HepG2 (cell line): ENCODE data around the gene GHRL. TPM values are rescaled to one million over a fixed set of nuclear protein-coding genes. Genes with fewer than 3 reads are reported as not detected.
A peak's percentile ranks its signal among the peaks of the same experiment; 100 is the strongest.

ENCODE experiments used
- ATAC-seq: fragments of 200-7000 bp; cut with Tn5 transposase; 3 replicates; pipeline ENCODE4 v1.9.1; 2020; ENCODE audit warnings: mild to moderate bottlenecking, moderate library complexity
- BruUV-seq: library from RNA; stranded (reverse); fragments of 400-500 nt; replicated peaks from 2 replicates; lab custom pipeline; 2021; lab: Mats Ljungman, UMichigan
- CTCF ChIA-PET: fragments of 300-600 bp; formaldehyde crosslinking; extraction: SDS; loops from one replicate; lab custom pipeline; 2021; ENCODE audit warnings: low total read pairs, inconsistent platforms, low intra/inter-chr PET ratio; lab: Yijun Ruan, JAX
- POLR2A ChIA-PET: fragments of 350-600 bp; sonication (Branson Sonifier 250); formaldehyde crosslinking; loops from one replicate; lab custom pipeline; 2020; ENCODE audit warnings: antibody characterized with exemption, inconsistent platforms; lab: Yijun Ruan, JAX
- DNase-seq: peaks from one replicate; pipeline ENCODE4 v3.0.0-alpha.2; 2015; ENCODE audit warnings: low spot score
- FAIRE-seq: peaks from 3 replicates; lab custom pipeline; 2011; peaks lifted over from hg19 to GRCh38; lab: Jason Lieb, UNC
- H2AFZ ChIP-seq: one replicate; pipeline ENCODE4 v1.6.1; 2011; ENCODE audit warnings: low read length, inconsistent platforms
- H3K27ac ChIP-seq: fragments of 300-600 bp; 3 replicates; pipeline ENCODE4 v1.8.0; 2011; ENCODE audit warnings: mixed run types, mild to moderate bottlenecking, mixed read lengths, low read length, inconsistent platforms; ENCODE audit not compliant: insufficient read depth; ENCODE audit errors: extremely low read length
- H3K27me3 ChIP-seq, 2 experiments: fragments of 200-600 bp in 1 of 2; 2 replicates in 1 of 2; 3 replicates in 1 of 2; pipeline versions ENCODE4 v1.6.0 to v1.8.0; 2011; ENCODE audit warnings: low read length in 2 of 2, mild to moderate bottlenecking in 2 of 2, moderate library complexity in 2 of 2, inconsistent platforms in 1 of 2; ENCODE audit not compliant: insufficient read depth in 2 of 2, control insufficient read depth in 1 of 2
- H3K36me3 ChIP-seq, 2 experiments: fragments of 200-600 bp in 1 of 2; replicated peaks in 1 of 2; 2 replicates in 1 of 2; 3 replicates in 1 of 2; pipeline versions ENCODE4 v1.5.1 to v1.8.0; 2011; ENCODE audit warnings: low read length in 2 of 2, inconsistent platforms in 1 of 2; ENCODE audit not compliant: insufficient read depth in 2 of 2, control insufficient read depth in 1 of 2
- H3K4me1 ChIP-seq: 2 replicates; pipeline ENCODE4 v1.5.1; 2012; ENCODE audit warnings: low read length, inconsistent platforms; ENCODE audit not compliant: insufficient read depth
- H3K4me2 ChIP-seq: 2 replicates; pipeline ENCODE4 v1.6.0; 2011; ENCODE audit warnings: low read depth, low read length, inconsistent platforms
- H3K4me3 ChIP-seq, 3 experiments: fragments of 200-600 bp in 1 of 3; sonication (generic), shearing (Covaris generic) in 1 of 3; replicated peaks in 1 of 3; 2 replicates each; pipeline ENCODE4 v1.5.1; 2011 to 2016; ENCODE audit warnings: low read length in 3 of 3, inconsistent platforms in 2 of 3, low read depth in 2 of 3, mild to moderate bottlenecking in 2 of 3, control low read depth in 1 of 3, mixed read lengths in 1 of 3; ENCODE audit not compliant: insufficient read depth in 1 of 3
- H3K79me2 ChIP-seq: one replicate; pipeline ENCODE4 v1.6.1; 2011; ENCODE audit warnings: low read length, inconsistent platforms; ENCODE audit not compliant: insufficient read depth
- H3K9ac ChIP-seq: 2 replicates; pipeline ENCODE4 v1.6.0; 2011; ENCODE audit warnings: mild to moderate bottlenecking, low read depth, low read length, inconsistent platforms; ENCODE audit not compliant: insufficient read depth
- H3K9me3 ChIP-seq: 2 replicates; pipeline ENCODE4 v1.5.1; 2012; ENCODE audit warnings: mild to moderate bottlenecking, low read length
- H4K20me1 ChIP-seq: 2 replicates; pipeline ENCODE4 v1.6.0; 2011; ENCODE audit warnings: inconsistent platforms, mild to moderate bottlenecking, low read length, moderate library complexity; ENCODE audit not compliant: insufficient read depth
- ATF7-NPFF ChIP-seq: sonication (generic); formaldehyde crosslinking; IDR thresholded peaks from 2 replicates; pipeline ENCODE4 v1.8.1; 2023; ENCODE audit warnings: mild to moderate bottlenecking, low read depth, missing genetic modification reagents, moderate library complexity
- EED ChIP-seq: sonication (generic); formaldehyde crosslinking; IDR thresholded peaks from 2 replicates; pipeline ENCODE4 v1.5.0; 2020; ENCODE audit warnings: mild to moderate bottlenecking, missing genetic modification reagents
- MNT ChIP-seq: fragments of 450-650 bp; IDR thresholded peaks from 2 replicates; pipeline ENCODE4 v1.6.1; 2016
- NFAT5 ChIP-seq: sonication (generic); formaldehyde crosslinking; IDR thresholded peaks from 2 replicates; pipeline ENCODE4 v1.4.0; 2020; ENCODE audit warnings: missing genetic modification reagents
- TERF1 ChIP-seq: sonication (generic); formaldehyde crosslinking; IDR thresholded peaks from 2 replicates; pipeline ENCODE4 v1.8.0; 2022; ENCODE audit warnings: mild to moderate bottlenecking, missing genetic modification reagents, moderate library complexity
- ZNF326 ChIP-seq: sonication (generic); formaldehyde crosslinking; IDR thresholded peaks from 2 replicates; pipeline ENCODE4 v1.4.0; 2020; ENCODE audit warnings: missing genetic modification reagents, borderline replicate concordance
- ZNF567 ChIP-seq: sonication (generic); formaldehyde crosslinking; IDR thresholded peaks from 2 replicates; pipeline ENCODE4 v1.8.1; 2023; ENCODE audit warnings: mild to moderate bottlenecking, missing genetic modification reagents, borderline replicate concordance
- ZNF704 ChIP-seq: sonication (generic); formaldehyde crosslinking; IDR thresholded peaks from 2 replicates; pipeline ENCODE4 v1.8.1; 2023; ENCODE audit warnings: mild to moderate bottlenecking, inconsistent platforms, moderate library complexity, missing genetic modification reagents, borderline replicate concordance
- ZNF773 ChIP-seq: sonication (generic); formaldehyde crosslinking; IDR thresholded peaks from 2 replicates; pipeline ENCODE4 v1.4.0; 2020; ENCODE audit warnings: missing genetic modification reagents, borderline replicate concordance
- WGBS: methylation state at CpG from one replicate; pipeline ENCODE4 v1.1.6; 2017; ENCODE audit warnings: low lambda C conversion rate; 5-methylcytosine and 5-hydroxymethylcytosine counted together
- in situ Hi-C: cut with HindIII; loops from 2 replicates; pipeline ENCODE4 v1.10.0; 2017; ENCODE audit warnings: low pct_unique_long_range_greater_than_20kb; ENCODE audit not compliant: extremely low pct_ligation_motif_present
- intact Hi-C: fragments of 100-400 bp; cut with micrococcal nuclease; formaldehyde crosslinking; loops from one replicate; pipeline ENCODE4 v1.10.0; 2022; ENCODE audit not compliant: unreplicated experiment
- polyA plus RNA-seq, 8 experiments: library from polyadenylated mRNA; depleted of rRNA in 3 of 8; stranded (reverse) in 7 of 8; unstranded in 1 of 8; fragments of >200 nt; fragmentation: Illumina TruSeq in 4 of 8; extraction: Trizol in 4 of 8; gene quantifications; 2 replicates each; pipeline versions ENCODE4 v1.2.1 to v1.2.3, GENCODE V29; 2011 to 2016; ENCODE audit warnings: low read depth in 4 of 8, missing spikeins in 1 of 8, mixed read lengths in 1 of 8; ENCODE audit not compliant: insufficient read depth in 1 of 8
- total RNA-seq, 5 experiments: library from RNA; depleted of rRNA; stranded (reverse); fragments of >200 nt; fragmentation: Illumina TruSeq; extraction: Trizol; gene quantifications; 2 replicates each; pipeline ENCODE4 v1.2.3, GENCODE V29; 2016; ENCODE audit warnings: low read depth in 1 of 5

The GHRL gene
- total and polyA plus RNA-seq, 2 of the 13 experiments (the other 11 are each of a cell fraction or from before 2014, with no cell fraction given), result 0.09 TPM; not detected in 1

- 40% methylated on average over 14 of the region's 14 CpGs for WGBS
- Histone ChIP-seq H3K36me3 (no peaks in the 10 kb centered on the region), H2AFZ (no peak overlapping the region), H3K27ac (no peak overlapping the region), H3K27me3 (peaks cover 0 to 20% of the 10 kb centered on the region in 2 experiments; a peak in 3 of 5 replicates), H3K9me3 (no peaks in the 10 kb centered on the region), H3K79me2 (no peaks in the 10 kb centered on the region), H3K4me1 (no peaks in the 10 kb centered on the region), H4K20me1 (no peaks in the 10 kb centered on the region), H3K4me3 (no peak overlapping the region), H3K9ac (no peak overlapping the region), H3K4me2 (no peak overlapping the region)
- BruUV-seq, result no TSS peak
- no peak for TF ChIP-seq TERF1 (CRISPR knock-in tag)
- TF ChIP-seq ATF7-NPFF (CRISPR knock-in tag), result no peak
- no peak for TF ChIP-seq ZNF326 (CRISPR knock-in tag)
- 0 out of 2 replicates have a peak, but pooled peaks have one; percentile 31 for TF ChIP-seq MNT
- TF ChIP-seq ZNF567 (CRISPR knock-in tag), result no peak
- TF ChIP-seq ZNF704 (CRISPR knock-in tag), result no peak
- no peak for TF ChIP-seq NFAT5 (CRISPR knock-in tag)
- no peak for TF ChIP-seq EED (CRISPR knock-in tag)
- TF ChIP-seq ZNF773, result no peak
- FAIRE-seq (no peak), DNase-seq (no peak), ATAC-seq (no peak)
- in situ Hi-C loops (no loop called here), intact Hi-C loops (no loop called here)
- CTCF ChIA-PET, result no interaction called here
- POLR2A ChIA-PET, result no interaction called here
These were observed 36.8 kb upstream of the GHRL start for GRCh38 chr3:10329495-10330015.
